GM12878 (cell line): ENCODE measurements around the gene SLC43A3. TPM values are rescaled to one million over a fixed set of nuclear protein-coding genes. Genes with fewer than 3 reads are reported as not detected.

ENCODE experiments used
- ATAC-seq: fragments of 200-7000 bp; cut with Tn5 transposase; 3 replicates; pipeline ENCODE4 v1.9.1; 2020; ENCODE audit warnings: mild to moderate bottlenecking, moderate library complexity
- BruUV-seq: library from RNA; stranded (reverse); fragments of 400-500 nt; replicated peaks from 2 replicates; lab custom pipeline; 2021; lab: Mats Ljungman, UMichigan
- CTCF ChIA-PET: fragments of 300-600 bp; sonication (Branson Sonifier 250); formaldehyde crosslinking; extraction: SDS; loops from one replicate; lab custom pipeline; 2021; ENCODE audit warnings: inconsistent platforms; lab: Yijun Ruan, JAX
- POLR2A ChIA-PET: fragments of 350-600 bp; formaldehyde crosslinking; extraction: SDS; loops from one replicate; lab custom pipeline; 2021; ENCODE audit warnings: inconsistent platforms; lab: Charles Lee
- RAD21 ChIA-PET: fragments of 300-600 bp; sonication (Branson Sonifier 250); formaldehyde crosslinking; loops from one replicate; lab custom pipeline; 2023; ENCODE audit warnings: antibody characterized with exemption; ENCODE audit not compliant: unreplicated experiment; lab: Charles Lee
- SMC1A ChIA-PET: fragments of 300-600 bp; sonication (Branson Sonifier 250); formaldehyde crosslinking; loops from one replicate; lab custom pipeline; 2023; ENCODE audit not compliant: unreplicated experiment, uncharacterized antibody; lab: Charles Lee
- DNase-seq: peaks from one replicate; pipeline ENCODE4 v3.0.0-alpha.2; 2011; ENCODE audit warnings: low read depth, low spot score
- FAIRE-seq: peaks from 3 replicates; lab custom pipeline; 2011; peaks lifted over from hg19 to GRCh38; lab: Jason Lieb, UNC
- H2AFZ ChIP-seq: 2 replicates; pipeline ENCODE4 v1.6.0; 2011; ENCODE audit warnings: low read depth, low read length, control low read depth; ENCODE audit not compliant: control insufficient read depth
- H3K27ac ChIP-seq: 2 replicates; pipeline ENCODE4 v1.5.1; 2011; ENCODE audit warnings: control low read depth; ENCODE audit not compliant: control insufficient read depth, insufficient read depth
- H3K27me3 ChIP-seq, 2 experiments: replicated peaks in 1 of 2; 2 replicates each; pipeline versions ENCODE4 v1.6.0 to v1.6.1; 2011; ENCODE audit warnings: low read length in 1 of 2; ENCODE audit not compliant: control insufficient read depth in 2 of 2, insufficient read depth in 2 of 2
- H3K36me3 ChIP-seq, 2 experiments: 2 replicates each; pipeline ENCODE4 v1.5.1; 2011; ENCODE audit warnings: low read length in 1 of 2; ENCODE audit not compliant: control insufficient read depth in 2 of 2, insufficient read depth in 2 of 2
- H3K4me1 ChIP-seq: 2 replicates; pipeline ENCODE4 v1.6.1; 2011; ENCODE audit warnings: mild to moderate bottlenecking, low read length, moderate library complexity, mixed read lengths; ENCODE audit not compliant: control insufficient read depth, insufficient read depth
- H3K4me2 ChIP-seq: 2 replicates; pipeline ENCODE4 v1.6.0; 2011; ENCODE audit warnings: control low read depth; ENCODE audit not compliant: control insufficient read depth, insufficient read depth
- H3K4me3 ChIP-seq: fragments of 200-600 bp; sonication (generic); 2 replicates; pipeline ENCODE4 v1.5.1; 2016
- H3K79me2 ChIP-seq: 2 replicates; pipeline ENCODE4 v1.6.0; 2011; ENCODE audit warnings: low read length; ENCODE audit not compliant: control insufficient read depth, insufficient read depth
- H3K9ac ChIP-seq: 2 replicates; pipeline ENCODE4 v1.8.0; 2011; ENCODE audit warnings: low read length, control low read depth, mixed read lengths; ENCODE audit not compliant: control insufficient read depth, insufficient read depth
- H3K9me3 ChIP-seq: replicated peaks from 3 replicates; pipeline ENCODE4 v1.5.1; 2011; ENCODE audit warnings: mild to moderate bottlenecking, low read length; ENCODE audit not compliant: control insufficient read depth, insufficient read depth
- H4K20me1 ChIP-seq: 2 replicates; pipeline ENCODE4 v1.6.0; 2011; ENCODE audit not compliant: control insufficient read depth, insufficient read depth
- BCL11A ChIP-seq: IDR thresholded peaks from 2 replicates; pipeline ENCODE4 v1.6.1; 2011; ENCODE audit warnings: low read depth, low read length
- CBX3 ChIP-seq: fragments of 200-600 bp; sonication (generic); IDR thresholded peaks from 2 replicates; pipeline ENCODE4 v1.6.1; 2016; ENCODE audit warnings: low read depth, borderline replicate concordance
- KAT2A ChIP-seq: conservative IDR thresholded peaks from 2 replicates; pipeline ENCODE4 v1.6.1; 2011; ENCODE audit warnings: low read depth, low read length; ENCODE audit not compliant: control insufficient read depth
- MTA3 ChIP-seq: IDR thresholded peaks from 2 replicates; pipeline ENCODE4 v1.6.1; 2012; ENCODE audit warnings: low read length, inconsistent platforms, borderline replicate concordance
- NFYB ChIP-seq: IDR thresholded peaks from 2 replicates; pipeline ENCODE4 v1.6.1; 2011; ENCODE audit warnings: low read depth, mild to moderate bottlenecking, low read length, improper control_type of control experiment, moderate library complexity; ENCODE audit not compliant: insufficient read depth
- SKIL ChIP-seq: fragments of 450-650 bp; IDR thresholded peaks from 2 replicates; pipeline ENCODE4 v1.6.1; 2017; ENCODE audit warnings: mild to moderate bottlenecking, low read depth, inconsistent platforms; ENCODE audit not compliant: poor library complexity, severe bottlenecking
- STAT3 ChIP-seq: IDR thresholded peaks from 2 replicates; pipeline ENCODE4 v1.6.1; 2011; ENCODE audit warnings: low read depth, low read length, improper control_type of control experiment
- TCF12 ChIP-seq: IDR thresholded peaks from 2 replicates; pipeline ENCODE4 v1.6.1; 2011; ENCODE audit warnings: low read depth, mild to moderate bottlenecking, low read length
- USF2 ChIP-seq: IDR thresholded peaks from 2 replicates; pipeline ENCODE4 v1.6.1; 2011; ENCODE audit warnings: low read depth, low read length, improper control_type of control experiment, borderline replicate concordance
- ZSCAN29 ChIP-seq: fragments of 450-650 bp; IDR thresholded peaks from 2 replicates; pipeline ENCODE4 v1.6.1; 2017; ENCODE audit warnings: mild to moderate bottlenecking, moderate library complexity
- WGBS: methylation state at CpG from one replicate; pipeline ENCODE4 v1.1.6; 2016; ENCODE audit warnings: low lambda C conversion rate; ENCODE audit not compliant: insufficient replicate concordance, insufficient coverage; ENCODE audit errors: missing lambda C conversion rate; 5-methylcytosine and 5-hydroxymethylcytosine counted together
- in situ Hi-C: fragments of 300-500 bp; cut with MboI; formaldehyde crosslinking; loops from 9 replicates; pipeline ENCODE4 v1.14.3; 2018; ENCODE audit warnings: mixed read lengths
- intact Hi-C: fragments of 100-400 bp; cut with micrococcal nuclease; formaldehyde crosslinking; loops from one replicate; pipeline ENCODE4 v1.14.2; 2022; ENCODE audit not compliant: unreplicated experiment
- polyA plus RNA-seq, 11 experiments: library from polyadenylated mRNA; depleted of rRNA in 4 of 11; unstranded in 6 of 11; stranded (reverse) in 5 of 11; fragments of >200 nt; fragmentation: Nextera tagmentation in 4 of 11; fragmentation: Illumina TruSeq in 1 of 11; extraction: Ambion mirVana in 4 of 11; extraction: Trizol in 1 of 11; gene quantifications; 1 replicate in 1 of 11; 2 replicates in 10 of 11; pipeline versions ENCODE4 v1.2.1 to v1.2.3, GENCODE V29; 2011 to 2016; ENCODE audit warnings: inconsistent platforms in 2 of 11, missing spikeins in 2 of 11, low read depth in 1 of 11
- total RNA-seq, 4 experiments: library from RNA; depleted of rRNA in 3 of 4; stranded (reverse); fragments of >200 nt in 3 of 4; fragmentation: Illumina TruSeq in 1 of 4; extraction: Trizol in 1 of 4; gene quantifications; 2 replicates each; pipeline versions ENCODE4 v1.2.1 to v1.2.3, GENCODE V29; 2013 to 2021
- TF ChIP-seq, protein P1 (sequence below): IDR thresholded peaks from 2 replicates; pipeline ENCODE4 v1.6.1; 2012; ENCODE audit warnings: low read depth, low read length, improper control_type of control experiment
- TF ChIP-seq, protein P2 (sequence below): fragments of 450-650 bp; IDR thresholded peaks from 2 replicates; pipeline ENCODE4 v1.6.1; 2014; ENCODE audit warnings: mild to moderate bottlenecking

Gene SLC43A3
- total and polyA plus RNA-seq, 10 of the 15 experiments (the other 5 are each of a cell fraction or from before 2014, with no cell fraction given), result 37.5 to 237 (median 132) TPM

DNA sequence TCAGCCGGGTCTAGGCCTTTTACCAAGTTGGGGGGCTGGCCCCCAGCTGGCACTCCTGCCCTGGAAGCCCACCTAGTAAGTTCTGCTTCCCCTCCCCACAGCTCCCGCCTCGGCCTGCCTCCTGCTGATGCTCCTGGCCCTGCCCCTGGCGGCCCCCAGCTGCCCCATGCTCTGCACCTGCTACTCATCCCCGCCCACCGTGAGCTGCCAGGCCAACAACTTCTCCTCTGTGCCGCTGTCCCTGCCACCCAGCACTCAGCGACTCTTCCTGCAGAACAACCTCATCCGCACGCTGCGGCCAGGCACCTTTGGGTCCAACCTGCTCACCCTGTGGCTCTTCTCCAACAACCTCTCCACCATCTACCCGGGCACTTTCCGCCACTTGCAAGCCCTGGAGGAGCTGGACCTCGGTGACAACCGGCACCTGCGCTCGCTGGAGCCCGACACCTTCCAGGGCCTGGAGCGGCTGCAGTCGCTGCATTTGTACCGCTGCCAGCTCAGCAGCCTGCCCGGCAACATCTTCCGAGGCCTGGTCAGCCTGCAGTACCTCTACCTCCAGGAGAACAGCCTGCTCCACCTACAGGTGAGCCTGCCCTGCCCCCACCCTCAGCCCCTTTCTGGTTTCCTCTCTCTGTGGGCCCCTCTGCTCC, 40.7 kb upstream of the SLC43A3 start (continued):
- TF ChIP-seq SKIL, result no peak
- TF ChIP-seq, all 136 proteins: peak for 0

DNA sequence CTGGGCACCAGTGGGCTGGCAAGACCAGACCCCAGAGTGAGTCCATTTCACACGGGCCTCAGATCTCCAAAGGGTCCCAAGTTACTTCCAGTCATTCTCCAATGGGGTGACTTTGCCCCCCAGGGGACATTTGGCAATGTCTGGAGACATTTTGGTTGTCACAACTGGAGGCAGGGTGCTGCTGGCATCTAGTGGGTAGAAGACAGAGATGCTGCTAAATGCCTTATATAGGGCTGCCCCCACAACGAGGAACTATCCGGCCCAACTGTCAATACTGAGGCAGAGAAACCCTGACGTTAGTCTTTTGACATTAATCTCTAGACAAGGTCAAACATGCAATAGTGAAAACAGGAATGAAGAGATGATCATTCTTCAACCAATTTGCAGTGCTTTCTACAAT, 39.8 kb upstream of the SLC43A3 start:
- no peak for DNase-seq
- BruUV-seq, result no TSS peak
- ChIA-PET SMC1A (no interaction called here), POLR2A (no interaction called here), RAD21 (no interaction called here), CTCF (interaction anchor here (1.4 kb wide), 1 partner anchor 9 kb away, joined by 8 read pairs; no protein-coding TSS in a partner anchor)
- no peak for TF ChIP-seq BCL11A
- TF ChIP-seq USF2, result no peak
- no peak for TF ChIP-seq STAT3
- no peak for TF ChIP-seq NFYB
- TF ChIP-seq, protein P1, sequence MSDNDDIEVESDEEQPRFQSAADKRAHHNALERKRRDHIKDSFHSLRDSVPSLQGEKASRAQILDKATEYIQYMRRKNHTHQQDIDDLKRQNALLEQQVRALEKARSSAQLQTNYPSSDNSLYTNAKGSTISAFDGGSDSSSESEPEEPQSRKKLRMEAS, result no peak
- no peak for TF ChIP-seq KAT2A
- TF ChIP-seq CBX3, result no peak
- no peak for TF ChIP-seq ZSCAN29
- TF ChIP-seq MTA3, result no peak
- TF ChIP-seq TCF12, result no peak
- TF ChIP-seq, protein P2, sequence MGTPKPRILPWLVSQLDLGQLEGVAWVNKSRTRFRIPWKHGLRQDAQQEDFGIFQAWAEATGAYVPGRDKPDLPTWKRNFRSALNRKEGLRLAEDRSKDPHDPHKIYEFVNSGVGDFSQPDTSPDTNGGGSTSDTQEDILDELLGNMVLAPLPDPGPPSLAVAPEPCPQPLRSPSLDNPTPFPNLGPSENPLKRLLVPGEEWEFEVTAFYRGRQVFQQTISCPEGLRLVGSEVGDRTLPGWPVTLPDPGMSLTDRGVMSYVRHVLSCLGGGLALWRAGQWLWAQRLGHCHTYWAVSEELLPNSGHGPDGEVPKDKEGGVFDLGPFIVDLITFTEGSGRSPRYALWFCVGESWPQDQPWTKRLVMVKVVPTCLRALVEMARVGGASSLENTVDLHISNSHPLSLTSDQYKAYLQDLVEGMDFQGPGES, result no peak
- in situ Hi-C loops (no loop called here), intact Hi-C loops (no loop called here)
- no peak overlapping the region for H2AFZ ChIP-seq
- no peaks in the 10 kb centered on the region for H3K9me3 ChIP-seq
- H3K36me3 ChIP-seq, result no peaks in the 10 kb centered on the region
- no peak overlapping the region for H3K4me3 ChIP-seq
- 4% methylated on average over 4 of the region's 4 CpGs for WGBS
- ATAC-seq, result peak; percentile 44
- no peaks in the 10 kb centered on the region for H3K79me2 ChIP-seq
- H3K27me3 ChIP-seq, result peaks cover 0 to 5% of the 10 kb centered on the region in 2 experiments; a peak in 1 of 4 replicates
- FAIRE-seq, result no peak
- H3K9ac ChIP-seq, result no peak overlapping the region
- H3K4me1 ChIP-seq, result no peaks in the 10 kb centered on the region
- no peaks in the 10 kb centered on the region for H4K20me1 ChIP-seq
- H3K4me2 ChIP-seq, result no peak overlapping the region
- no peak overlapping the region for H3K27ac ChIP-seq
